ENCODE results near the gene PALLD. TPM values are rescaled to one million over a fixed set of nuclear protein-coding genes. Genes with fewer than 3 reads are reported as not detected.

Gene PALLD
- total and polyA plus RNA-seq, 2 of the 8 experiments (the other 6 are each of a cell fraction or from before 2014, with no cell fraction given) = 10.5 to 25.0 TPM

- TF ChIP-seq SAP30 (IDR thresholded peaks at IDR 0.05; ENCODE audit: insufficient read depth, insufficient replicate concordance, low read length) (no peak), SIRT6 (IDR thresholded peaks at IDR 0.05; ENCODE audit: low read length) (no peak)
These were observed 38.8 kb downstream of the PALLD start (continued) for GRCh38 chr4:168535689-168536088.

Measured in H1 (cell line).